HFFc6 (cell line): ENCODE results near the gene UXS1. TPM values are rescaled to one million over a fixed set of nuclear protein-coding genes. Genes with fewer than 3 reads are reported as not detected.
"Not testable (repeated sequence)": the region's sequence is repeated elsewhere in the genome, so short reads cannot be mapped to it uniquely, and the experiment has no call there.

Source experiments
- DNase-seq: peaks from one replicate; pipeline ENCODE4 v3.0.0-alpha.2; 2018
- H3K27ac Mint-ChIP-seq: 2 replicates; pipeline ENCODE4 v1.8.0; 2020; ENCODE audit warnings: mild to moderate bottlenecking, mixed read lengths
- H3K27me3 Mint-ChIP-seq: 2 replicates; pipeline ENCODE4 v1.8.0; 2021; ENCODE audit warnings: mild to moderate bottlenecking, moderate library complexity, mixed read lengths; ENCODE audit not compliant: insufficient read depth
- H3K36me3 Mint-ChIP-seq: 2 replicates; pipeline ENCODE4 v1.8.0; 2021; ENCODE audit warnings: low read depth, mixed read lengths
- H3K4me1 Mint-ChIP-seq: 2 replicates; pipeline ENCODE4 v1.8.0; 2020; ENCODE audit warnings: low read depth, mixed read lengths
- H3K4me3 Mint-ChIP-seq: 2 replicates; pipeline ENCODE4 v1.8.0; 2020; ENCODE audit warnings: mild to moderate bottlenecking, moderate library complexity, mixed read lengths
- H3K9me3 Mint-ChIP-seq: 2 replicates; pipeline ENCODE4 v1.8.0; 2020; ENCODE audit warnings: mild to moderate bottlenecking, mixed read lengths
- total RNA-seq, 6 experiments: library from RNA; stranded (reverse); fragmentation: NEBNext Ultra II Directional; extraction: Animal tissue kit (Norgen Biotek cat#: 25700); gene quantifications; 2 replicates in 1 of 6; 3 replicates in 5 of 6; pipeline ENCODE4 v1.2.3, GENCODE V29; 2021
- TF ChIP-seq, protein P1 (sequence below): fragments of 200-600 bp; sonication (generic); IDR thresholded peaks from 2 replicates; pipeline ENCODE4 v1.5.0; 2021; ENCODE audit warnings: antibody characterized with exemption, mild to moderate bottlenecking

The UXS1 gene
- total RNA-seq, 6 experiments from 2014 or later = 40.0 to 51.9 (median 44.5) TPM

DNA sequence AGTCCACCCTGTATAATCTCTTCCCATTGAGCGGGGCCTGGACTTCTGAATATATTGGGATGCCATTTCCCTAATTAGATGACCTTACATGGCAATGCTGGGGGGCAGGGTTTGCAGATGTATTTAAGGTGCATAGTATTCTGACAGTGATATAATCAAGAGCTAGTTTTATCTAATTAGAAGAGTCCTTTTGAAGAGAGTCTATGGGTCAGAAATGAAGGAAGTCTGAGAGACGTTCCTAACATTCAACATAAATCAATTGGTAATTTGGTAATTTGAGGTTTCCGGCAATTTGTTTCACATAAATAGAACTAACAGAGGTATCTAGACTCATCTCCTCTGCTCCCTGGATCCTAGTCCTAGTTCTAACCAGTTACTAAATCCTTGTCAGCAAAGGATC lies 25.7 kb upstream of the UXS1 start:
- Mint-ChIP-seq H3K36me3 (no peaks in the 10 kb centered on the region), H3K9me3 (no peaks in the 10 kb centered on the region), H3K4me1 (no peaks in the 10 kb centered on the region), H3K4me3 (no peak overlapping the region), H3K27ac (no peak overlapping the region), H3K27me3 (peaks cover 2% of the 10 kb centered on the region)
- no peak for DNase-seq
- TF ChIP-seq, protein P1, sequence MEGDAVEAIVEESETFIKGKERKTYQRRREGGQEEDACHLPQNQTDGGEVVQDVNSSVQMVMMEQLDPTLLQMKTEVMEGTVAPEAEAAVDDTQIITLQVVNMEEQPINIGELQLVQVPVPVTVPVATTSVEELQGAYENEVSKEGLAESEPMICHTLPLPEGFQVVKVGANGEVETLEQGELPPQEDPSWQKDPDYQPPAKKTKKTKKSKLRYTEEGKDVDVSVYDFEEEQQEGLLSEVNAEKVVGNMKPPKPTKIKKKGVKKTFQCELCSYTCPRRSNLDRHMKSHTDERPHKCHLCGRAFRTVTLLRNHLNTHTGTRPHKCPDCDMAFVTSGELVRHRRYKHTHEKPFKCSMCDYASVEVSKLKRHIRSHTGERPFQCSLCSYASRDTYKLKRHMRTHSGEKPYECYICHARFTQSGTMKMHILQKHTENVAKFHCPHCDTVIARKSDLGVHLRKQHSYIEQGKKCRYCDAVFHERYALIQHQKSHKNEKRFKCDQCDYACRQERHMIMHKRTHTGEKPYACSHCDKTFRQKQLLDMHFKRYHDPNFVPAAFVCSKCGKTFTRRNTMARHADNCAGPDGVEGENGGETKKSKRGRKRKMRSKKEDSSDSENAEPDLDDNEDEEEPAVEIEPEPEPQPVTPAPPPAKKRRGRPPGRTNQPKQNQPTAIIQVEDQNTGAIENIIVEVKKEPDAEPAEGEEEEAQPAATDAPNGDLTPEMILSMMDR = no peak

DNA sequence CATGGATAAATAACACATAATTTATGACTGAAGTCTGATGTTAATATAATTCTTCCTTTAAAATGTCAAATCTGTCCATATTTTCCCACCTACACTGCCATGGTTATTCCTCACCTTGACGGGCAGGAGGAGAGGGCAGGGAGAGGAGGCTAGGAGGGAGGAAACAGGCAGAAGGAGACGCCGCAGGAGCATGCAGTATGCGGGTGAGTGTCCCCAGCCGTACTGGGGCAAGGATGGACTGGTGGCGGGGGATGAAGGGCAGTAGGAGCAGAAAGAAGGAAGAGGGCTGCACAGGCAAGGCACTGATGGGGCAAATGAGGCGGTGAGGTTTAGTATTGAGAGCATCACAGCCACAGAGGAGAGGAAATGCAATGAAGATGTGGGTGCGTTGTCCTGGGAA lies 25.1 kb upstream of the UXS1 start:
- not testable (repeated sequence) for H3K4me3 Mint-ChIP-seq, H3K4me1 Mint-ChIP-seq, DNase-seq, H3K9me3 Mint-ChIP-seq, H3K36me3 Mint-ChIP-seq, H3K27ac Mint-ChIP-seq, H3K27me3 Mint-ChIP-seq

DNA sequence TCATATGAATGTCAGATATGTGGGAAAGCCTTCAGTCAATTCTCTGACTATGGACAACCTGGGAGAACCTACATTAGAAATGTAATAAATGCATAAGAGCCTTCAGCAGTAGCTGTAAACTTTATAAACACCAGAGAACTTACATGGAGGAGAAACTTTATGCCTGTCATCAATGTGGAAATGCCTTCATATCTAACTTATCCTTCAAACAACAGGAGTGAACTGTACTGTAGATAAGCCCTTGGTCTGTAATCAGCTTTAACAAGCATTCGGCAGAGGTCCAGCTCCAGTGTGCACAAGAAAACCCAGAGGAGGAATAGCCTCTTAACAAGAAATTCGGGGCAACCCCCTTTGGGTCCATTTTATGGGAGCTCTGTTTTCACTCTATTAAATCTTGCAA lies 14.8 kb upstream of the UXS1 start:
- H3K36me3 Mint-ChIP-seq = no peaks in the 10 kb centered on the region
- H3K27me3 Mint-ChIP-seq = peaks cover 9% of the 10 kb centered on the region
- no peaks in the 10 kb centered on the region; the same call in 1 of the 2 replicates for H3K9me3 Mint-ChIP-seq
- H3K4me3 Mint-ChIP-seq = no peak overlapping the region
- no peaks in the 10 kb centered on the region for H3K4me1 Mint-ChIP-seq
- H3K27ac Mint-ChIP-seq = no peak overlapping the region
- TF ChIP-seq, protein P1 = no peak
- no peak for DNase-seq

DNA sequence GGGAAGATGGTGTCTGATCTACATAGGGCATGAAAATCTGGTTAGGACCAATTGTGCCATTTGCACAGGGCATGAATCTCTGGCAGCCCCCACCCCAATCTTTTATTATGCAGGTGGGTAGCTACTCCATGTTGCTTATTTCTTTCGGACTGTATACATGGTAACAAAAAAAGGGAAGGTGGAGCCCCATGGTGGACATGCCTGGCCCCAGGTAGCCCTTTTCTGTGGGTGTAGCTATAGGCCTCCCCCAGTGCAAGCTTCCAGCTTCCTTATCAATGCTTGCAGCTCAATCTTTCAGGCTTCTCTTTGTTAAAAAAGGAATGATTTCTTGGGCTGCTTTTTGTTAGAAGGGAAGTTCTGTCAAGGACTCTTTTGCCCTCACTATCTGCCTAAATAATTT lies 14.3 kb upstream of the UXS1 start:
- Mint-ChIP-seq H3K27me3 (peaks cover 9% of the 10 kb centered on the region), H3K9me3 (no peaks in the 10 kb centered on the region; the same call in 1 of the 2 replicates), H3K36me3 (no peaks in the 10 kb centered on the region), H3K4me1 (no peaks in the 10 kb centered on the region), H3K27ac (no peak overlapping the region), H3K4me3 (no peak overlapping the region)
- no peak for DNase-seq
- TF ChIP-seq, protein P1 = no peak

DNA sequence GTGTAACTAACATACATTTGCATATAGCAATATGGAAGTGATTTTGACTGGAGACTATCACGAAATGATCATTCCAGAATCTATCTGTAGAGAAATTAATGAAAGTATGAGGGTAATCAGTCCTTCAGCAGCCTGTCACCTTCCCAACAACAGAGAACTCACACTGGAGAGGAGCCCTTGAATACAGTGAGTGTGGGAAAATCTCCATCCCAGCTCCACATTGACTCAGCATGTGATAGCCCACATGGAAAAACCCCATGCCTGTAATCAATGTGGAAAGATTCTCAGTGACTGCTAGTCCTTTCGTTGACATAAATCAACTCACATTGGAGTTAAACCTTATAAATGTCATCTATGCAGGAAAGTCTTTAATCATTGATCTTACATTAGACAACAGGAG lies 13.1 kb upstream of the UXS1 start:
- Mint-ChIP-seq H3K27me3 (peaks cover 9% of the 10 kb centered on the region), H3K9me3 (no peaks in the 10 kb centered on the region; the same call in 1 of the 2 replicates), H3K4me1 (no peaks in the 10 kb centered on the region), H3K36me3 (no peaks in the 10 kb centered on the region), H3K27ac (no peak overlapping the region), H3K4me3 (no peak overlapping the region)
- TF ChIP-seq, protein P1 = no peak
- no peak for DNase-seq

DNA sequence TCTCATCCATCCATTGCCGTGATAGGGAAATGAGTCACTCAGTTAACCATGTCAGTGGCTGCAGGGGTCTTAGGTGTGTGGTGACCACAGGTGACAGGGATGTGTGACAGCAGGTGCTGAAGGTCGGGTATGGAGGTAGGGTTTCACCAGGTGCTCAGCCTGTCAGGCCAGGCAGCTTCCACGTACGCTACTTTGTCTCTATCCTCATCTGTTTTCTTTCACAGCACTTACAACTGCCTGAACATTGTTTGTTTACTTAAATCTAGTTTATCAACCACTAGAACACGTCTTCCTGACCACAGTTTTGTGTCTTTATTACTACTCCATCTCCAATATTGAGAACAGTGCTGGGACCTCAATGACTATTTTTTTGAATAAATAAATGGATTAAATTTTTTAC lies 11.4 kb upstream of the UXS1 start:
- Mint-ChIP-seq H3K9me3 (no peaks in the 10 kb centered on the region; the same call in 1 of the 2 replicates), H3K4me3 (no peak overlapping the region), H3K36me3 (no peaks in the 10 kb centered on the region), H3K4me1 (no peaks in the 10 kb centered on the region), H3K27ac (no peak overlapping the region), H3K27me3 (peaks cover 7% of the 10 kb centered on the region)
- TF ChIP-seq, protein P1 = no peak
- no peak for DNase-seq

DNA sequence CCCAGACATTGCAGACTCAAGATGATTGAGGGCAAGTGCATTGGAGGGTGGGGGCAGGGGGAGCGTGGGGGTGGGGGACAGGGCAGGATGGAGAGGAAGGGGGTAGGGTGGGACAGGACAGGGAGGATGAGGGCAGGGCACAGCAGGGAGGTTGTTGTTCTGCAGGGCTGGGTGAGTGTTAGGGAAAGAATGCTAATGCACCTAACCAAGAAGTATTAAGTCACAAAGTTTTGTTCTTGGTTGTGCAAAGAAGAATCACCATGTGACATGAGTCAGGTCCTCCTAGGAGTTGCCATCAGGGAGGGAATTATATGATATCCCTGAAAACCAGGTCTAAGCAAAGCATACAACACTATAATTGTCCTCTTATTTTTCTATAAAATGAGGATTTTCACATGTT lies 10.4 kb upstream of the UXS1 start:
- H3K36me3 Mint-ChIP-seq, H3K4me3 Mint-ChIP-seq, H3K27ac Mint-ChIP-seq, DNase-seq, H3K27me3 Mint-ChIP-seq, H3K9me3 Mint-ChIP-seq, H3K4me1 Mint-ChIP-seq: not testable (repeated sequence)
